Activated T-helper 1 cell treated with anti-CD3 and anti-CD28 coated beads, Interleukin-2, amount 50 U/mL, for 16 hours (primary cell): Measurements from ENCODE around the gene ZKSCAN1.

Experiments
- DNase-seq, 2 donors: peaks; one replicate each; pipeline ENCODE4 v3.0.0-alpha.2; 2020; ENCODE audit warnings: low read depth in 1 of 2, low spot score in 1 of 2

ZKSCAN1 gene

GRCh38 chr7:100034871-100035510 lies 19.6 kb downstream of the ZKSCAN1 start:
- no peak for DNase-seq

DNA sequence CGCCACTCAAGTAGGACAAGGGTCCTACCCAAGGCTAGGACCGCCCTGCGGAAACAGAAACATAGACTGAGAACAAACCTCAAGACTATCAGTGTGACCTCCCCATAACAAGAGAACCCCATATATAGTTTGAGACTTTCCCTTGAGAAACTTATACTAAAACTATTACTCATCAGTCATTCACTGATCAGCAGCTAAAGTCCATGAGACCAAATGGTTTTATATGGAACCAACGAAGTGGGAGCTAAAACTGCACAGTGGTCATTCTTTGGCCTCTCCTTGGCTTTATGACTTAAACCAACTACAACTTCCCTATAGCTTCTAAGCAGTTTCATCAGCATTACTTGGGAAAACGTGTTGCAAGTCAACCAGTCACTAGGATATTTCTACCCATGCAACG lies 20.5 kb downstream of the ZKSCAN1 start:
- DNase-seq, result no peak

DNA sequence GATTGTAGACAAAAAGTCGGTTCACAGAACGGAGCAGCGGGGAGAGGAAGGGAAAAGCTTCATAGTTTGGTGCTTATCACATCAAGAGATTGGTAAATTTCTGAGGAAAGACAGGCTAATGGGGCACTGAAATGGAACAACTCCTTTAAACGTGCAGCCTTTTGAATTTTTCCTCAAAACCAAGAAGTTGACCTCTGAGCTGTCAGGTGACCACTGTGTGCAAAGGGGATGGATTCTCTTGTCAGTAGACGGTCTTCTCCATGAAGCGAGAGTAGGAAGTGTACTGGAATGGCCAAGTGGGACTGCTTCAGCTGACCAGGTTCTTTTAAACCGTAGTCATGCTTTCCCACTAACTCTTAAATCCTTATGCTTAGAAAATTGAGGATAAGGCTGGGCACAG lies 22.9 kb downstream of the ZKSCAN1 start:
- no peak for DNase-seq

DNA sequence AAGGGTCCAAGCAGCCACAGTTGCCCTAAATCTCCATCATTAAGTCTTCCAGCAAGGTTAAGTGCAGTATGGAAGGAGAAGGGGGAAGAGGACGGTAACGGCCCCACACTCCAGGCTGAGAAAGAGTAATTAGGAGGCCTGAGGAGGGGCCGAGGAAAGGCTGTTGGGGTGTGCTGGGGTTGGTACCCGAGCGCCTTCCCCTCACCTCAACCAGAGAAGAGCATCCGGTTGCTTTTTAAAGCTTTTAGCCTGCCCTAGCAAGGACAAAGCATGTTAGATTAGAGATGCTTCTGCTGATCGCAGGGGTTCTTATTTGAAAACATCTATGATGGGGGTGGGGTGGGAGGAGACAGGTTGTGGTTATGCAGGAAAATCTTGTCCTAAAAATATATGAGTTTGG lies 25.2 kb downstream of the ZKSCAN1 start:
- DNase-seq, result no peak

- no peak for DNase-seq
Observed at GRCh38 chr7:100044718-100045117, 29.3 kb downstream of the ZKSCAN1 start.

DNA sequence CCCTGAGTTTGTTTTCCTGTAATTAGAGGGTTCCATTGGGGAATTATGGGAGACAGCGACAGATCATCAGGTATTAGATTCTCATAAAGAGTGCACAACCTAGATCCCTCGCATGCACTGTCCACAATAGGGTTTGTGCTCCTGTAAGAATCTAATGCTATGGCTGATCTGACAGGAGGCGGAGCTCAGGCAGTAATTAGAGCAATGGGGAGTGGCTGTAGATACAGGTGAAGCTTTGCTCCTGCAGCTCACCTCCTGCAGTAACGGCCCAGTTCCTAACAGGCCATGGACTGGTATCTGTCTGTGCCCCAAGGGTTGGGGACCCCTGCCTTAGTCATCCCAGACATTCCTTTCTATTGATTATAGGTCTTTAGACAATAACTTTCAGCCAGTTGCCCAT lies 33.3 kb downstream of the ZKSCAN1 start:
- no peak for DNase-seq

- peak; percentile 60 to 71 for DNase-seq
Observed at GRCh38 chr7:100049441-100050291, 34.3 kb downstream of the ZKSCAN1 start, which contains the start of gene ZSCAN21. Gene ZSCAN21, plus strand, starts transcription at chr7:100049774. Its CDS starts 7,233 bp downstream, at chr7:100057007.

- no peak for DNase-seq
Observed at GRCh38 chr7:100051611-100052010, 36.2 kb downstream of the ZKSCAN1 start.

- DNase-seq, result no peak
Observed at GRCh38 chr7:100053215-100053614, 37.8 kb downstream of the ZKSCAN1 start.

DNA sequence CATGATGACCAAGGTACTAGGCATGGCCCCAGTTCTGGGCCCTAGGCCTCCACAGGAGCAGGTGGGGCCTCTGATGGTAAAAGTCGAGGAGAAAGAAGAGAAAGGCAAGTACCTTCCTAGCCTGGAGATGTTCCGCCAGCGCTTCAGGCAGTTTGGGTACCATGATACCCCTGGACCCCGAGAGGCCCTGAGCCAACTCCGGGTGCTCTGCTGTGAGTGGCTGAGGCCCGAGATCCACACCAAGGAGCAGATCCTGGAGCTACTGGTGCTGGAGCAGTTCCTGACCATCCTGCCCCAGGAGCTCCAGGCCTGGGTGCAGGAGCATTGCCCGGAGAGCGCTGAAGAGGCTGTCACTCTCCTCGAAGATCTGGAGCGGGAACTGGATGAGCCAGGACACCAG lies 41.6 kb downstream of the ZKSCAN1 start:
- DNase-seq, result no peak

DNA sequence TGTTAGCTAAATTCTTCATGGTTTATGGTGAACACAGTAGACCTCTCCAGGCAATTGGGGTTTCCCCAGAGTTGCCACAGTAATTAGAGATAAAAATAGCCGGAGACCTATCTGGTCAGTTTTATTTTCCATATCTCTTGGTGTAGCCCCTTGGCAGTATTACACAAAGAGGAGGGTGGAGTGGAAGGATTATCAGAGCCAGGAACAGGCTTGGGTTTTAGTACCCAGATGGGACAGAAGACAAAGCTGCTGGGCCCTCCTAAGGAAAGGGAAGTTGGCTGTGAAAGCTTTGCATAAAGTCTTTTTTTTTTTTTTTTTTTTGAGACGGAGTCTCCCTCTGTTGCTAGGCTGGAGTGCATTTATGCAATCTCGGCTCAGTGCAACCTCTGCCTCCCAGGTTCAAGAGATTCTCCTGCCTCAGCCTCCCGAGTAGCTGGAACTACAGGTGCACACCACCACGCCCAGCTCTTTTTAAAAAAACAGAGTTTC lies 43.9 kb downstream of the ZKSCAN1 start:
- no peak for DNase-seq

DNA sequence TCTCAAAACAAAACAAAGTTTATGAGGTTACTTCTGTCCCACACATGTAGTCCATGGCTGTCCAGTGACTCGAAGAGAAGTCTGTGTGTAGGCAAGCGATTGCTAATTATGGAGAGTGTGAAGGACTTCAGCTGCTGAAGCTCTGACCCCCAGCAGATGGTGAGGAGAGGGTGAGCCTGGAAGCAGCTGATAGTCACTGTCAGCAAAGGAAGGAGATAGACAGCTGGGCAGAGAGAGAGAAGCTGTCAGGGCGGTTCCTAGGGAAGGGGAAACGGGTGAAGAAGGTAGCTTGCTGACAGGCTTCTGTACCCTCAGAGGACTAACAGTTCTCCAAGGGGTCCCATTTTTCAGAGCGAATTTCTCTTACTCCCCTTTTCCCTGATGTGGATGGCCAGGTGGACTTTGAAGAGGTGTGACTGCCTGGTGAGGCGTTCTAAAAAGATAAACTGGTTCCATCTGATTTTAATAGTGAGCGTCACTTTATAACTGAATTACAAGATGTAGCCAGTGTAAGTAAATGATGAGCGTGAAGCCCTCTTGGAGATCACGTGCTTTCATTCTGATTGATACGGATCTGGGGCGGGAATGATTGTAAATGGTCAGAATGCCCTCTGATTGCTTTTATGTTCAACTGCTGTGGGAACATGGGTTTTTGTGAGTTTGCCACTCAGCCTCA lies 46.3 kb downstream of the ZKSCAN1 start:
- DNase-seq, result no peak

DNA sequence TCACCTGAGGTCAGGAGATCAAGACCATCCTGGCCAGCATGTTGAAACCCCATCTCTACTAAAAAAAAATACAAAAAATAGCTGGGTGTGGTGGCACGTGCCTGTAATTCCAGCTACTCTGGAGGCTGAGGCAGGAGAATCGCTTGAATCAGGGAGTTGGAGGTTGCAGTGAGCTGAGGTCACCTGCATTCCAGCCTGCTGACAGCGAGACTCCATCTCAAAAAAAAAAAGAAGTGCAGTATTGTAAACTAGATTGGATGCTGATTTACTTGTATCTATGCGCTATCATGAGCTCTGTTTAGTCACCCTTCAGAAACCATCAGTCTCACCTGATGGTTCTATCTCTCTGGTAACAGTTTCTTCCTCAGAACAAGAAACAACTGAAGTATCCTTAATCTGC lies 48.0 kb downstream of the ZKSCAN1 start:
- DNase-seq, result no peak

GRCh38 chr7:100064162-100064561 lies 48.8 kb downstream of the ZKSCAN1 start:
- no peak for DNase-seq

DNA sequence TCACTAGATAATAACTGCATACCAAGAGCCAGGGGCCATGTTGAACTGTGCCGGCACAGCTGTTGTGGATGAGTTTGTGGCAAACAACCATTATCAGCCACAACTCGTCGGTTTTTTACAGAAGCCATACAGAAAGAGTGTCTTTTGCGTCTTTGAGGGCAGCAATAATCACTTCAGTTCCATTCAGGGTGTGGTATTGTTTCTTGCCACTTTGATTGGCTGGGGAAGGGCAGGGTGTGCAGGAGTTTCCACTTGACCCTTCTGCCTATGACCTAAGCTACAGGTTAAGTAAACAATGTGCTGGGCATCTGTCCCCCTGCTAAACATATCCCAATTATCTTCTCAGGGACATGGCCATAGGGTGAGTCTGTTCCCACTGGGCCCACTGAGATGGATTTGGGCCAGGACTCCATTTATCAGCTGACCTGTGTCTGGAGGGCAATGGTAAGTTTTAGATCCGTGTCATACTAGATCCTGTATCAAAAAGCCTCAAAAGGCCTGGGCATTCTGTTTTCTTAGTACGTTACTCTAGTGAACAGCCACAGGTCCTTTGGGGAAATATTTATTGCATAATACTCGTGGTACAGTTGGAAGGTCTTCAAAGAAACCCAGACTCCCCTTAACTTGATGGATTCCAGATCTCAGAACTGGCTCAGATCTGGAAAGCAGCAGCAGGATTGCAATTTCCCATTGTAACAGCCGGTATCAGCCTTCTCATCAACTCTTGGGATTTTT lies 50.2 kb downstream of the ZKSCAN1 start:
- no peak for DNase-seq

DNA sequence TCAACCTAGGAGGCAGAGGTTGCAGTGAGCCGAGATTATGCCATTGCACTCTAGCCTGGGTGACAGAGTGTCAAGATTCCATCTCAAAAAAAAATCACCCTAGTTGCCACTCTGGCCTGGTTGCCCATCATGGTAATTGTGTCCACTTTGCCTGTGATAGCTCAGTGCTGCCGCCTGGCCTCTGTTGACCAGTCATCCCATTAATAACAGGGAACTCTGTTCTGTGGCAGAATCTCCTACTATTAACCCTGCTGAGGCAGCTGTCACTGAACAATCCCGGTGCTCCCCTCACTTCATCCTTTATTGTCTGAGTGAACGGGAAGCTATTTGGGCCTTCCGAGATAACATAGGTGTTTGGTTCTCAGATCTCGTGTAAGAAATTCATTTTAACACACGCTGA lies 51.6 kb downstream of the ZKSCAN1 start:
- no peak for DNase-seq

DNA sequence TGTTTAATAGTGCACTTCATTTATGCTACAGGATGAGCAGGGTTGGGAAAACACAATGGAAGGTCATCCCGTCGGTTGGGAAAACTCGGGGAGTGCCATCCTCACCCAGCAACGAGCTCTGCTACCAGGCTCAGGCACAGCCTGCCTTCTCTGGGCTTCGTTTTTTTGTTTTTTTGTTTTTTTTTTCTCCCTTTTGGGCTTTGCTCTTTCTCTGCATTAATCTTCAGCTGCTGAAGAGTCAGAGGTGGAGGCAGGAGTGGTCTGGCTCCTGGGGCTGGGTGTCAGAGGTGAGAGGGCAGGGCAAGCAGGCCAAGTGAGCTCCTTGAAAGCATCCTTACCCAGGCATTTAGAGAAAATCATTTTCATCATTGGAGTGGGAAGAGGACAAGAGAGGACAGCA lies 54.6 kb downstream of the ZKSCAN1 start:
- DNase-seq, result no peak

DNA sequence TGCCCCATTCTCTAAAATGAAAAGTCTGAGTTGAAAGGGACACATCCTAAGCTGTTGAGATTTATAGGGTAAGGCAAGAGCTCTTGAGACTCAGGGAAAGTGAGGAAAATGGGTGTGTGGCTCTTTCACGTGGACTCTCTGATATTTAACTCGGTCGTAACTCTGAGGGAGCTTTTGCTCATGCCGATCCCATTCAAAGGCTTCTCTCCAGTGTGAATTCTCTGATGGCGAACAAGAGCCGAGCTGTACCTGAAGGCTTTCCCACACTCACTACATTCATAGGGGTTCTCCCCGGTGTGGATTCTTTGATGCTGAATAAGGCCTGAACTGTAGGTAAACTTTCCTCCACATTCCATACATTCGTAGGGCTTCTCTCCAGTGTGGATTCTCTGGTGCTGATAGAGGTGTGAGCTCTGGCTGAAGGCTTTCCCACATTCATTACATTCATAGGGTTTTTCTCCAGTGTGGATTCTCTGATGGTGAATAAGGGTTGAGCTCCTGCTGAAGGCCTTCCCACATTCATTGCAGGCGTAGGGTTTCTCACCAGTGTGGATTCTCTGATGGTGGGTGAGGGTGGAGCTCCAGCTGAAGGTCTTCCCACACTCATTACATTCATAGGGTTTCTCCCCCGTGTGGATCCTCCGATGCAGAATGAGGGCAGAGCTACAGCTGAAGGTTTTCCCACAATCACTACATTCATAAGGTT lies 55.8 kb downstream of the ZKSCAN1 start:
- DNase-seq, result no peak

- DNase-seq, result no peak
Observed at GRCh38 chr7:100072462-100072861, 57.1 kb downstream of the ZKSCAN1 start.

DNA sequence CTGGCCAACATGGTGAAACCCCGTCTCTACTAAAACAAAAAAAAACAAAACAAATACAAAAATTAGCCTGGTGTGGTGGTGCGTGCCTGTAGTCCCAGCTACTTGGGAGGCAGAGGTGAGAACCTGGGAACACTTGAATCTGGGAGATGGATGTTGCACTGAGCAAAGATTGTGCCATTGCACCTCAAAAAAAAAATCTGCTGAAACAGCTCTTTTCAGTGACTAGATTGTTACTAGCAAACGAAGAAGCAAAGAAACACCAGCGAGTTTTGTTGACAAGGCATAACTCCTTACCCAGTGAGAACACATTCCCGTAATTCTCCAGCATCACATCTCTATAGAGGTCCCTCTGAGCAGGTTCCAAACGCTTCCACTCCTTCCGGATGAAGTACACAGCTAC lies 59.4 kb downstream of the ZKSCAN1 start:
- DNase-seq, result no peak

DNA sequence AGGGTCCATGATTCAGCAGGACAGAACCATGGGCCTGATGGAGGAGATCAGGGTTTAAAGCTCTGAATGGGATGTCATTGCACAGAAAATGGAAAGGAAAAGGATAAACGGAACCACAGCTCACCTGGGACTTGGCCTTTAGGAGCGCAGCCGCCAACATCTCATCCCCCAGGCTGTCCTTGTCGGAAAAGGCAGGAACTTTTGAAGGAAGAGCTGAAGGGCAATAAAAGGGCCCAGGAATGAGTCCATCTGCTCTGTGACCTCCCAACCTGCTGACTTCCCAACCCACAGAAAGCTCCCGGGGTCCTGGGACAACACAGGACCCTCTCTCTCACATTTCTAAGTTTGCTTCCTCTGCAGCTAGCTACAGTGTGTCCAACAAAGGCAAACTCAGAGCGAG lies 60.0 kb downstream of the ZKSCAN1 start:
- DNase-seq, result no peak
